Ureter (tissue), 1 donor: ENCODE results near the gene DIAPH2. TPM values are rescaled to one million over a fixed set of nuclear protein-coding genes. Genes with fewer than 3 reads are reported as not detected.

Source experiments
- DNase-seq: peaks from one replicate; pipeline ENCODE4 v3.0.0-alpha.2; 2020; ENCODE audit warnings: low spot score
- total RNA-seq: library from RNA; stranded (reverse); gene quantifications from one replicate; pipeline ENCODE4 v1.2.4, GENCODE V29; 2023
- donor health status: DM: yes; HTN: yes; CAD: no.

Gene DIAPH2
- total RNA-seq, 1 donor from 2014 or later, result 32.5 TPM

GRCh38 chrX:97175147-97175546 lies 490.5 kb downstream of the DIAPH2 start:
- DNase-seq, result no peak

GRCh38 chrX:97189668-97190067 lies 505.0 kb downstream of the DIAPH2 start:
- DNase-seq, result no peak

GRCh38 chrX:97199501-97199900 lies 514.9 kb downstream of the DIAPH2 start:
- DNase-seq, result no peak

GRCh38 chrX:97200454-97200853 lies 515.8 kb downstream of the DIAPH2 start:
- no peak for DNase-seq

- no peak for DNase-seq
Observed at GRCh38 chrX:97210501-97210900, 525.9 kb downstream of the DIAPH2 start.

GRCh38 chrX:97211070-97211469 lies 526.4 kb downstream of the DIAPH2 start:
- no peak for DNase-seq

GRCh38 chrX:97215186-97215585 lies 530.5 kb downstream of the DIAPH2 start:
- DNase-seq, result no peak

GRCh38 chrX:97224148-97224547 lies 539.5 kb downstream of the DIAPH2 start:
- DNase-seq, result no peak

- no peak for DNase-seq
Observed at GRCh38 chrX:97229318-97229717, 544.7 kb downstream of the DIAPH2 start.

- no peak for DNase-seq
Observed at GRCh38 chrX:97230948-97231347, 546.3 kb downstream of the DIAPH2 start.

- DNase-seq, result no peak
Observed at GRCh38 chrX:97234471-97235081, 549.9 kb downstream of the DIAPH2 start.

GRCh38 chrX:97238632-97239031 lies 554.0 kb downstream of the DIAPH2 start:
- DNase-seq, result no peak

GRCh38 chrX:97252111-97252510 lies 567.5 kb downstream of the DIAPH2 start:
- DNase-seq, result no peak

GRCh38 chrX:97260679-97261078 lies 576.0 kb downstream of the DIAPH2 start:
- no peak for DNase-seq

GRCh38 chrX:97266406-97267121 lies 581.9 kb downstream of the DIAPH2 start:
- no peak for DNase-seq

GRCh38 chrX:97267396-97268181 lies 582.9 kb downstream of the DIAPH2 start:
- DNase-seq, result no peak

- no peak for DNase-seq
Observed at GRCh38 chrX:97268182-97268680, 583.6 kb downstream of the DIAPH2 start.

GRCh38 chrX:97284531-97284930 lies 599.9 kb downstream of the DIAPH2 start:
- DNase-seq, result no peak

- DNase-seq, result no peak
Observed at GRCh38 chrX:97290199-97290598, 605.6 kb downstream of the DIAPH2 start.

GRCh38 chrX:97294041-97294440 lies 609.4 kb downstream of the DIAPH2 start:
- no peak for DNase-seq

- no peak for DNase-seq
Observed at GRCh38 chrX:97295954-97296353, 611.3 kb downstream of the DIAPH2 start.

- DNase-seq, result no peak
Observed at GRCh38 chrX:97306771-97307470, 622.3 kb downstream of the DIAPH2 start.
